Measurements from ENCODE around the gene EPDR1.

EPDR1 gene

DNA sequence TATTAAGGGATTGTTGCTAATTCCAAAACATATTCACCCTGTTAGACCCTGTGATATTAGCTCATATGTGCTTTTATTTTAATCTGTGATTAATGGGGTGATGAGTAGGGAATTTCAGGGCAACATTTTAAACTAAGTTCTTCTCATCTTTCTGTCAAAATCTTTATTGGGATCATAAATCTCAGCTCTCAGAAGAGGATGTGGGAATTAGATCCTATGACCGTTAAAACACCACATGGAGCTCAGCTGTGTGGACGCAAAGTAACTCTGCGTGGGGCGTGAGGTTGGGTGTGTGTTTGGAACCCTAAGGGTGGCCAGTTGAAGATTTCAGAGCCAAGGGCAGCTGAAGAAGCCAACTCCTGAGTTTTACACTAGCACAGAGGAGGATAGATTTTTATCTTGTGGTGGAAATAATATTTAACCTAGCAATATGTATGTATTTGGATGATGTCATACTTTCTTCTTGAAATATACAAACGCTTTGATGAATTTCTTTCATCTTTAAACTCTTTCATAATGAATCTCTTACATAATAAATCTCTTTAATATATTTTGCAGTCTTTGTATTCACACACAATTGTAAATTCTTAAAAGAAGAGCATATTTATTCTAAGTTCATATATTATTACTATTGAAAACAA is 64.4 kb downstream of the EPDR1 start:
- Histone ChIP-seq H3K4me3 (IDR thresholded peaks at IDR 0.05; ENCODE audit: insufficient read depth, low read depth, low read length) (no peak overlapping the region), H3K27ac (no peak overlapping the region), H3K36me3 (ENCODE audit: insufficient read depth) (no peaks in the 10 kb centered on the region), H3K27me3 (ENCODE audit: insufficient read depth, low read depth) (no peaks in the 10 kb centered on the region), H3K4me2 (no peak overlapping the region), H3K79me2 (ENCODE audit: insufficient read depth, low read depth) (no peaks in the 10 kb centered on the region), H3K4me1 (ENCODE audit: low read depth, poor library complexity, severe bottlenecking) (no peaks in the 10 kb centered on the region), H3K9ac (no peak overlapping the region), H4K20me1 (ENCODE audit: insufficient read depth) (no peaks in the 10 kb centered on the region), H2AFZ (ENCODE audit: low read depth) (no peak overlapping the region)
- TF ChIP-seq, protein P1, sequence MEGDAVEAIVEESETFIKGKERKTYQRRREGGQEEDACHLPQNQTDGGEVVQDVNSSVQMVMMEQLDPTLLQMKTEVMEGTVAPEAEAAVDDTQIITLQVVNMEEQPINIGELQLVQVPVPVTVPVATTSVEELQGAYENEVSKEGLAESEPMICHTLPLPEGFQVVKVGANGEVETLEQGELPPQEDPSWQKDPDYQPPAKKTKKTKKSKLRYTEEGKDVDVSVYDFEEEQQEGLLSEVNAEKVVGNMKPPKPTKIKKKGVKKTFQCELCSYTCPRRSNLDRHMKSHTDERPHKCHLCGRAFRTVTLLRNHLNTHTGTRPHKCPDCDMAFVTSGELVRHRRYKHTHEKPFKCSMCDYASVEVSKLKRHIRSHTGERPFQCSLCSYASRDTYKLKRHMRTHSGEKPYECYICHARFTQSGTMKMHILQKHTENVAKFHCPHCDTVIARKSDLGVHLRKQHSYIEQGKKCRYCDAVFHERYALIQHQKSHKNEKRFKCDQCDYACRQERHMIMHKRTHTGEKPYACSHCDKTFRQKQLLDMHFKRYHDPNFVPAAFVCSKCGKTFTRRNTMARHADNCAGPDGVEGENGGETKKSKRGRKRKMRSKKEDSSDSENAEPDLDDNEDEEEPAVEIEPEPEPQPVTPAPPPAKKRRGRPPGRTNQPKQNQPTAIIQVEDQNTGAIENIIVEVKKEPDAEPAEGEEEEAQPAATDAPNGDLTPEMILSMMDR (conservative IDR thresholded peaks at IDR 0.05; ENCODE audit: low read depth, low read length): no peak

DNA sequence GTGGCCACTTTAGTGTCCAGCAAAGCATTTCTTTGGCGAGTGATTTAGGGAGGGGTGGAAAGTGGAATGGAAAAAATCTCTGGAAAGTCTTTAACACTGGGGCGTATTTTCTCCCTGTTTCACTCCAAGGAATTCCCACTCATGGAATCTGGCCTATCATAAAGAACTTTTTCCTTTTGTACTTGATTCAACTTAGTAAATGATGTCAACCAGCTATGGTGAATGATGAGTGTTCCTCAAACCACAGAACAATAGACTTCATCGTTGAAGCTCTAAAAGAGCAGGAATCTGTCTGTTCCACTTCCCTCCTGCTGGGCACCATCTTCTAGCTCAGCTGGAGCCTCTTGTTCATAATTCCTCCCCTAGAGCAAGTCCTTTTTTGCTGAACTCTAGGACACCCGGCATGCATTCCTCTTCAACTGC is 66.5 kb downstream of the EPDR1 start:
- H3K27me3 ChIP-seq (ENCODE audit: insufficient read depth, low read depth): no peaks in the 10 kb centered on the region
- no peak overlapping the region for H3K4me2 ChIP-seq
- TF ChIP-seq, protein P1 (conservative IDR thresholded peaks at IDR 0.05; ENCODE audit: low read depth, low read length): no peak
- H3K36me3 ChIP-seq (ENCODE audit: insufficient read depth): no peaks in the 10 kb centered on the region
- H3K9ac ChIP-seq: no peak overlapping the region
- no peak overlapping the region for H2AFZ ChIP-seq (ENCODE audit: low read depth)
- no peak overlapping the region for H3K27ac ChIP-seq
- no peaks in the 10 kb centered on the region for H4K20me1 ChIP-seq (ENCODE audit: insufficient read depth)
- no peaks in the 10 kb centered on the region for H3K79me2 ChIP-seq (ENCODE audit: insufficient read depth, low read depth)
- H3K4me3 ChIP-seq (IDR thresholded peaks at IDR 0.05; ENCODE audit: insufficient read depth, low read depth, low read length): no peak overlapping the region
- H3K4me1 ChIP-seq (ENCODE audit: low read depth, poor library complexity, severe bottlenecking): peaks cover 4% of the 10 kb centered on the region

DNA sequence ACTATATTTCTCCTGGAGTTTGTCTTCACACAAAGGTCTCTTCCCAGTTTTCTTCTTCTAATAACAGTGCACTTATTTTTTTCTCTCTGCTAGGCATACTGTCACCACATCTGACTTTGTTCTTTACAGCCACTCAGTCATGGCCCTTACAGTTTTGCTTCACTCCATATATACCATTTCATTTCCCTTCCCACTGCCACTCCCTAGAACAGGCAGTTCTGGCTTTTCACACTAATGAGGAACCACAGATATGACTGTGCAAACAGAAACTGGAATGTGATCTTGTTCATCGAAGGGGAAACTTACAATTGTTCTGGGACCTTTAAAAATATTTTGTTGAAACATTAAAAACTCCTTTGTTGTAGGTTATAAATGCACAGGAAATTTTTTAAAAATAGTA is 67.3 kb downstream of the EPDR1 start:
- Histone ChIP-seq H3K4me3 (IDR thresholded peaks at IDR 0.05; ENCODE audit: insufficient read depth, low read depth, low read length) (no peak overlapping the region), H3K79me2 (ENCODE audit: insufficient read depth, low read depth) (no peaks in the 10 kb centered on the region), H3K9ac (no peak overlapping the region), H3K27me3 (ENCODE audit: insufficient read depth, low read depth) (no peaks in the 10 kb centered on the region), H2AFZ (ENCODE audit: low read depth) (no peak overlapping the region), H3K4me1 (ENCODE audit: low read depth, poor library complexity, severe bottlenecking) (peaks cover 12% of the 10 kb centered on the region), H4K20me1 (ENCODE audit: insufficient read depth) (no peaks in the 10 kb centered on the region), H3K27ac (no peak overlapping the region), H3K4me2 (no peak overlapping the region), H3K36me3 (ENCODE audit: insufficient read depth) (no peaks in the 10 kb centered on the region)
- TF ChIP-seq, protein P1 (conservative IDR thresholded peaks at IDR 0.05; ENCODE audit: low read depth, low read length): no peak

DNA sequence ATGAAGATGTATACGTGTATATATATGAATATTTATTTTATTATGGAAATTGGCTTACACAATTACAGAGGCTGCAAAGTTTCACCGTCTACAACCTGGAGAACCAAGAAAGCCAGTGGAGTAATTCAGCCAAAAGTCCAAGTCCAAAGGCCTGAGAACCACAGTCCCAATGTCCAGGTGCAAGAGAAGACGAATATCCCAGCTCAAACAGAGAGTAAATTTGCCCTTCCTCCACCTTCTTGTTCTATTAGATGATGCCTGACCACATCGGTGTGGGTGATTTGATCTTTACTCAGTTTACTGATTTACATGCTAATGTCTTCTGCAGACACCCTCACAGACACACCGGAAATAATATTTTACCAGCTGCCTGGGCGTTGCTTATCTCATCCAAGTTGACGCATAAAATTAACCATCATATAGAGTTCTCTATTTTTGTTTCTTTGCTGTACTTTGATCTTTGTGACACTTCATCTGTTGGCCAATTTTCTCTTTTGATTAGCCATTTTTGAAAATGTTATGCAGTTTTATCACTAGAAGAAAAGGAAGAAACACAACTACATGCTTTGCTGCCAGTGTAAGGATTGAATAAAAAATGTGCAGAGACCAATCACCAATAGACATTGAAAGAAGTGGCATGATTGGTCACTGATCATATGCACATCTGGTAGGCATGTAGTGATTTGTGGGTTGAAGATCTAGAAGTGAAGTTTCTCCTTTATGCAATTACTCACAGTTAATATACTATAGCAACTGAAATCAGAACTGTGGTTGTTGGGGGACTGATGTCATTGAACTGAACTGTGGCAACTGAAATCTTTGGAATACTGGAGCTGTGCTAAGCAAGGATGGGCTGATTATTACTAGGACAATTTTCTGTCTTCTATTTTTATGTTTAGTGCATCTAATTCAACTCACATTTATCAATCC is 68.5 kb downstream of the EPDR1 start:
- Histone ChIP-seq H3K9ac (no peak overlapping the region), H3K4me3 (IDR thresholded peaks at IDR 0.05; ENCODE audit: insufficient read depth, low read depth, low read length) (no peak overlapping the region), H3K4me2 (no peak overlapping the region), H3K36me3 (ENCODE audit: insufficient read depth) (no peaks in the 10 kb centered on the region), H3K27me3 (ENCODE audit: insufficient read depth, low read depth) (no peaks in the 10 kb centered on the region), H3K4me1 (ENCODE audit: low read depth, poor library complexity, severe bottlenecking) (peaks cover 24% of the 10 kb centered on the region), H3K27ac (no peak overlapping the region), H4K20me1 (ENCODE audit: insufficient read depth) (no peaks in the 10 kb centered on the region), H2AFZ (ENCODE audit: low read depth) (no peak overlapping the region), H3K79me2 (ENCODE audit: insufficient read depth, low read depth) (no peaks in the 10 kb centered on the region)
- TF ChIP-seq, protein P1 (conservative IDR thresholded peaks at IDR 0.05; ENCODE audit: low read depth, low read length): no peak

Measured in KMS-11 (cell line).